Fibroblast of skin of left quadriceps (primary cell): ENCODE measurements around the gene UMOD.

Experiments used
- DNase-seq, 2 experiments: peaks; one replicate each; pipeline ENCODE4 v3.0.0-alpha.2; 2013; ENCODE audit warnings: low read depth in 2 of 2

The UMOD gene

DNA sequence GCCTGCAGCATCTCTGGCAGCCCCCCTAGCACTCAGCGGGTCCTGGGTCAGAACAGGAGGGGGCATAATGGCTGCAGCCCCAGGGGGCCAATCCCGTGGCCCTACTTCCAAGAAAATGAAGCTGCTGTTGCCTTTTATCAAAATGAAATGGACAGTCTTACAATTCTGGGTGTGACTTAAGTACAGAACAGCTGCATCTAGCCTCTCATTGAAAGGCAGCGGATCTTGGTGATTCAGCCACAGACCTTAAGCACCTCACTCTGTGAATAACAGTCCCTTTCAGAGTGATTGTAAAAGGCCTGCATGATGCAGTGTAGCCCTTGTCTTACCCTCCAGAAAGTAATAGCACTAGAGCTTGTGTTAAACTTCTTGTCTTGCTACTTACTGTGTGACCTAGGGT lies 11.5 kb upstream of the UMOD start:
- DNase-seq, result no peak

DNA sequence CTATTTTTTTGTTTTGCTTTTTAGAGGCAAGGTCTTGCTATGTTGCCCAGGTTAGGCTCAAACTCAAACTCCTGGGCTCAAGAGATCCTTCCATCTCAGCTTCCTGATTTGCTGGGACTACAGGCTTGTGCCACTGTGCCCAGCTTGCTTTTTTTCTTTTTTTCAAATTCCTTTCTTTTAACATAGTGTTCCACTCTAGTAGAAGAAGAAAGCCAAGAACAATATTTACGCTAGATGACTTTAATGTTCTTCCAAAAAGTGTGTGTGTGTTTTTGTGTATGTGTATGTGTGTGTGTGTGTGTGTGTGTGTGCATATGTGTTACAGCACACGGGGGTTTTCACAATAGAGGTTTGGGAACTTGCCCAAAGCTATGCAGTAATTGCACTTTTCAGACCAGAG lies 10.7 kb upstream of the UMOD start:
- DNase-seq, result no peak

DNA sequence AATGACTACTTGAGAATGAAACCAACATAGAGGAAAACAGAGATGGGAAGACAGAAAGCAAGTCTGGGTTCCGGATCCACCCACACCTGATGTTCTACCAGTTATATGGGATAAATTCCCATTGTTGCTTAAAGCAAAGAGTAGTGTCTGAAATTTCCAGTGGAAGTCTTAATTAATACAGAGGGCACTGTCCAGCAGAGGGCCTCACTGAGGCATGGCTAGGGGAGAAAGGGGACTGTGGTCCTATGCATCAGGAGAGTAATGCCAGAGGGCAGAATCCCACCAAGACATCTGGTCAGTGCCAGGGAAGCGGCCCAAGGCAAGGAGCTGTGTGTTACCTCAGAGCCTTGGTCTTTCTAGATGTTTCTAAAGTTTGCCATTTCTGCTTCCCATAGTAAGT lies 7.5 kb upstream of the UMOD start:
- no peak for DNase-seq

DNA sequence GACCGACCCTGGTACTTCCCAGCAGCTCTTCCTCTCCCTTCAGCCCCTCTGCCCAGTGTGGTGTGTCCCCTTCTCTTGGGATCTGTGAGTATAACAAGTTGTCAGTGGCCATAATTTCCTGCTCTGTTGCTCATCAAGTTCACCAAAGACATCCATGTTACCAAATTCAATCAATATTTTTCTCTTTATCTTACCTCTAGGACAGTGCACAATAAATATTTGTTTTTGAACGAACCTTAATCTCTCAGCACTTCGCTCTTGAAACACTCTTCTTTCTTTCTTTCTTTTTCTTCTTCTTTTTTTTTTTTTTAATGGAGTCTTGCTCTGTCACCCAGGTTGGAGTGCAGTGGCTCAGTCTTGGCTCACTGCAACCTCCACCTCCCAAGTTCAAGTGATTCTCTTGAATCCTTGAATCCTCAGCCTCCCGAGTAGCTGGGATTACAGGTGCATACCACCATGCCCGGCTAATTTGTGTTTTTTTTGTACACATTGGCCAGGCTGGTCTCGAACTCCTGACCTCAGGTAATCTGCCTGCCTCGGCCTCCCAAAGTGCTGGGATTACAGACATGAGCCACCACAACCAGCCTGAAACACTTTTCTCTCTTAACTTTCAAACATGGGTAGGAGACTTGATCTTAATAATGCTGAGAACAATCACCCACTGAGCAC lies 2.7 kb upstream of the UMOD start:
- no peak for DNase-seq

DNA sequence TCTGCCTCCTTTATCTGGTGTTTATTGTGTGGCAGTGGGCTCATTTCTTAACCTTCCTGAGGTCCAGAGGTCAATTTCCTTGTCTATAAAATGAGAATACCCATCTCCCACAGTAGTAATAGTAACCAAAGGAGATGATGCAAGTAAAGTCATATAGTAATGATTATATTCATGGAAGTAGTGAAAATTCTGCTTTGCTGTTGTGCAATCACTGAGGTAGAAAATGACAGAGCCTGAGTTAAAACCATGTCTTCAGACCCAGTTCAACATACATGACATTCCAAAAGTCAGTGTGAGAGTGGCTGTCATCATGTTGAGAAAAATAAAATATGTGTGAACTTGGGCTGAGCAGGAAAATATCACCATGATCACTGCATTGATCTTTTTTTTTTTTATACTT lies 864 bp upstream of the UMOD start:
- DNase-seq, result no peak

DNA sequence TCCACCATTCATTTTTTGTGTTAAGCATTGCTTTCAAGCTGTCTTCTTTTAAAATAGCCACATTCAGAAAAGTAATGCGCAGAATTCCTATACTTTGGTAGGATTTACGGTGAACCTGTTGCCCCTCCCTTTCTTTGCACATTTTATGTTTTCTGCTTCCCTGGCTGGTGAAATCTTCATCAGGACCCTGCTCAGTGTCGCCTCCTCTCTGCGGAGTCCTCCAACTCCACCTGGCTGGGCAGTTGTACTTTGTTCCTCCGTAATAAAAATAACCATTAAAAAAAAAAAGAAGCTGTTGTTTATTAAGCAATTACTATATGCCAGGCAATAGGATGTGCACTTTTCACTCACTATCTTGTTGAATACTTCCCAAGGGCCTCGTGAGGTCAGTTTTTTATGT lies 2.9 kb downstream of the UMOD start:
- DNase-seq, result no peak

DNA sequence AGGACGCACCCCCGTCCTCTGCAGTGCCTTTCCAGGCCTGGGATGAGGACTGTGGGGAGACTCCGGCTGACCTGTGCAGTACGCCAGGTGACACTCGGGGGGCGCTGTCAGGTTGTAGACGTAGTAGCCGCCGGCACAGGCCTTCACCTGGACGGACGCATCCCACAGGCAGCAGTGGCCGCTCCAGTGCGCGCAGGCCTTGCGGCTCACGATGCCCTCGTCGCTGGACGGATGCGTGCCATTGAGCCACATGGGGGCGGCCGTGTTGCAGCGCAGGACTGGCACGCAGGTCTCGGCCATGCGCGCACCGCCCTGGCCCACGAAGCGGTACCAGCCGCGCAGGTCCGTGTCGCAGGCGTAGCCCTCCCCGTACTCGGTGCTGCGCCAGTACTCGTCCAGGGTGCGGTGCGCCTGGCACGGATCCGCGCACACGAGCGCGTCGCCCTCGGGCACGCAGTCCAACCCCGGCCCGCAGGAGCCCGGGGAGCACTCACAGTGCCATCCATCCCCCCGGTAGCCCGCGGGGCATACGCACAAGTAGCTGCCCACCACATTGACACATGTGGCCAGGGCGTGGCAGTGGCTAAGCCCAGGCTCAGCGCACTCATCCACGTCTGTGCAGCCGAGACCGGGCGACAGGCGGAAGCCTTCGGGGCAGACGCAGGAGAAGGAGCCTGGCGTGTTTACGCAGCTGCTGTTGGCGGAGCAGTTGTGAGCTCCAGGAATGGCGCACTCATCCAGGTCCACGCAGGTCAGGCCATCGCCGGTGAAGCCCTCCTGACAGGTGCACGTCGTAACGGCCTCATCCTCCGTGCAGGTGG lies 3.9 kb downstream of the UMOD start:
- no peak for DNase-seq

DNA sequence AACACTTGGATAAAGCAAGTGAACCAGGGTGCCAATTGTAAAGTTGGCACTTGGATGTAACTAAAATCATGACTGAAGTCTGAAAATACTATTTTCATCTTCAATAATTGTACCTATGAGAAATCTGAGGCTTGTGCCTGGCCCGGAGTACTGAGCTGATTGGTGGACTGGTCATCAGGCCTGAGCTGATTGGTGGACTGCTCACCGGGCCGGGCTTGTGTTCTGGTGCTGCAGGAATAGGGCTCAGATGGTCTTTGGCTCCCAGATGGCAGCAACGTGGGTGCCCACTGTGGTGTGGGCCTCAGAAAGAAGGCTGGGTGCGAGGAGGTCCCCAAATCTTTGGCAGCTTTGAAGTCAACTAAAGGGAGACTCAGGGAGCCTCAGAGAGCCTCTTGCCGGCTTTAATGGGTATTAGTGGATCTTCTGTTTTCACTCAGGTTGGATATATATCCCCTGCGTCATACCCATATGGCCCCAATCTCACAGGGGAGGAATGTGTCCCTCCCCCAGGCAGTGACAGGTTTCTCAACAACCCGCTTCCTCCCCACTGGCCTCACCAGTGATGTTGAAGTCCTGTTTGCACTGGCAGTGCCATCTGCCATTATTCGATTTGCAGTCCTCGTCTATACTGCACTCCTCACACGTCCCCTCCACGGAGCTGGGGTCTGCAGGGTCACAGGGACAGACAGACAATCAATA lies 4.7 kb downstream of the UMOD start:
- DNase-seq, result no peak

DNA sequence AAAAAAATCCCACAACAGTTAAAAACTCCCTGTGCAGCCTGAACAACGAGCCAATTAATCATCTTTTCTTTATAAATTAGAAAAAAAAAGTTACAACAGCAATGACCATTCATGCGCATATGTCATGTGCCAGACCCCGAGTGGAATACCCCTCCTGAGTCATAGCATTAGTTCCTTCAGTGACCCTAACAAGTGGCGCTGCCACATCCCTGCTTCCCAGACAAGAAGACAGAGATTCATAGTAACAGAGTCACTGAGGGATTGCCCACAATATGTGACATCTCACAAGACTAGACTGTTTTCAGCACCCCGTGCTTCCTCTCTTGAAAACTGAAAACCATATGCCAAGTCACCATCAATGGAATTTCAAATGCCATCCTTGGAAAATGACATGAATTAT lies 7.9 kb downstream of the UMOD start:
- DNase-seq, result no peak

DNA sequence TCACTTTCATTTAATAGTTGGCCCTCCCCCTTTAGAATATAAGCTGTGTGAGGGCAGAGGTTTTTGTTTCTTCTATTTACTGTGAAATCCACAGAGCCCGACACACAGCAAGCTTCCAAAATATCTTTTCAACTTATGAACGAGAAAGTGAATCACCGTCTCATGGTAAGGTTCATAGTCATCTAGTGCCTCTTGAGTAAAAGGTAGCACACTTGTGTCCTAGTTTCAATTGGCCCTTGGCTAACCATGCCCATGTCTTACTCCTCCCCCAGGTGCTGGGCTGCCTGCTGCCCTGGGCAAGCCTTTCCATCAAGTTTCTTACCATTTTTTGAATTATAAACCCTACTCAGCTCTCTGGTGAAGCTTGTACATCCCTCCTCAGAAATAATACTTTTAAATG lies 12.8 kb downstream of the UMOD start:
- no peak for DNase-seq

DNA sequence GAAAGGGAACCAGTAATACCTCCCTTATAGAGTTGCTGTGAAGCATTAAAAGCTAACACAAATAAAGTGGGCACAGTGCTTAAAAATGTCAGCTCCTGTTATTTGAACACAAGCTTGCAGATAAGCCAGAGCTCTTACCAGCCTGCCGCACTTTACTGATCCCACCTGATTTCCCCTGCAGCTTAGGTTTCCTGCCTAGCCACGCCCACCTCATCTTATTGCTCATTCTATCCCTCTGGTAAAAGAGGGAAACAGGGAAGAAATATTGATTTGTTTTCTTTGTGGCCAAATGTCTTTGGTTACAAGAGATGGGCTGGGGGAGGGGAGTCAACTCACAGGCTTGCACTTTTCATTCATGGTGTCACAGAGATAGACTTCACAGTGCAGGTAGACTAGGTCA lies 15.6 kb downstream of the UMOD start:
- DNase-seq, result no peak

DNA sequence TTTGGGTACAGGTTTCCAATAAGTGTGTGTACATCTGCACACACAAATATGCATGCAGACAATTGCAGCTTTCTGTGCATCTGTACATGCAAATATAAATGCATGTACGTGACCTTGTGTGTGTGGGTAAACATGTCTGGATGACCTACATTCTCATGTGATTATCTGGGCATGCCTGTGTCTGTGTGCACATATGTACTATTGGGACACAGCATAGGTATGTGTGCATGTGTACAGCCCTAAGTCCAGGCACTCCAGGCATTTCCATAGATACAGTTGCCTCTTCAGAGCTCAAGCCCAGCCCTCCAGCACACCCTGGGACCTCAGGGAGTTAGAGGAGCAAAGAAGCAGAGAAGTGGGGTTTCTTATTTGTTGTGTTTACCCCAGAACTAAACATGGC lies 18.1 kb downstream of the UMOD start:
- no peak for DNase-seq

DNA sequence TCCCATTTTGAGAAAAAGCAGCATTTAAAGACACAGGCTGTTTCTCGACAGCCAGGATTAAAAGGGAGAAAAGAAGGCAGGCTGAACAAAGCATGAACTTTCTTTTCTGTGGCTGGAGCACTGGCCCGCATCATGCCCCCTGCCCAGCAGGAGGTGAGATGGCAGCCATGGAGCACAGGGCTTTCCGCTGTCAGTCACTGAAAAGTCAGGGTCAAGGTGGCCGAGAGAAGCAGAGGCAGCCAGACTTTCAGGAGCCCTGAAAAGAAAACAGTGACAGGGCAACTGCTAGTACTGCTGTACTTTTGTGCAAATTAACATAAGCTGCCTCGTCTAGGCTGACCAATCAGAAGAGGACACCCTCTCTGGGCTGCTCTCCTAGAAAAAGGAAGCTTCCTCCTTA lies 19.4 kb downstream of the UMOD start:
- no peak for DNase-seq

DNA sequence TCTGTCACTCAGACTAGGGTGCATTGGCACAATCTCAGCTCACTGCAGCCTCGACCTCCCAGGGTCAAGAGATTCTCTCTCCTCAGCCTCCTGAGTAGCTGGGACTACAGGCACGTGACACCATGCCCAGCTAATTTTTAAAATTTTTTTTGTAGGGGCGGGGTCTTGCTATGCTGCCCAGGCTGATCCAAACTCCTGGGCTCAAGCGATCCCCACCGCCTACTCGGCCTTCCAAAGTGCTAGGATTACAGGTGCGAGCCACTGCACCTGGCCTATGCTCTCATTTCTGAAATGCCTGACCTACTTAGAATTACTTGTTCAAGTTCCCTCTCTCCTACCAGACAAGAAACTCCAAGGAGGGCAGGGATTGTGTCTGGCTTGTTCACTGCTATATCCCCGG lies 20.1 kb downstream of the UMOD start:
- no peak for DNase-seq

DNA sequence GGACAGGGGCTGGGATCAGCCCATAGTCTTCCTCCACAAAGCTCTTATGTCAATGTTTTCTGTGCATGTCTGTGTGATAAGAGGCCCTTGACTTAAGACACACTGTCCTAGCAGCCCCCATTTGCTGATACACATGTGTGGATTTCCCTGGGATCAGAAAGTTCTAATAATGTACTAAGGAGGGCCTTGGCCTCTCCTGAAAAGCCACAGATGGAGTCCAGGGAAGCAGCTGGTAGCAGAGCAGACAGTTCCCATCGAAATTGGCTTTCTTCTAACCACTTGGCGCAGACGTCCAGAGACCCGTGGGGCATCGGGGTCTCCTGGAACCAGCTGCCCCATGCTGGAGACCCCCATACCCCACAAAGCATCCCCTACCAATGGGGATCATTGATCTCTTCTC lies 20.9 kb downstream of the UMOD start:
- DNase-seq, result no peak

DNA sequence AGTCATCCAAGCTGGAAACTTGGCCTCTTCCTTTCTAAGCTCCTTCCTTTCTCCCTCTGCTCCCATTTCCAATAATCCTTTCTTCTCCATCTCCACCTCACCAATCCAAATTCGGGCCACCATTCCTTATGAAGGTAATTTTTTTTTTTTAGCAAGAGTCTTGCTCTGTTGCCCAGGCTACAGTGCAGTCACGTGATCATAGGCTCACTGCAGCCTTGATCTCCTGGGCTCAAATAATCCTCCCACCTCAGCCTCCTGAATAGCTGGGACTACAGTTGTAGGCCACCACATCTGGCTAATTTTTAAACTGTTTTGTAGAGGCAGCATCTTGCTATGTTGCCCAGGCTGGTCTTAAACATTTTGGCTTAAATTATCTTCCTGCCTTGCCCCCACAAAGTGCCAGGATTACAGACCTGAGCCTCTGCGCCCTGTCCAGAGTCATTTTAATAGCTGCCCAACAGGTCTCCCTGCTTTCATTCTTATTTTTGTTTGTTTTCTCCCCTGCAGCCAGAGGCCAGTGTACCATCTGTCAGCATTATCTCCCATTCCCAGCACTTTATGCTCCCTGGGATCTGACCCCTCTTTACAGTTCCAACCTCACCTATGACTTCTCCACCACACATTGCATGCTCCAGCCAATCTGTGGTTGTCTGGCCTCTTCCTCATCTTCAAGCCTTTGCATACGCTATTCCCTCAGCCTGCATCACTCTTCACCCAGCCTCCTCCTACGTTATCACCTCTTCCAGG lies 22.9 kb downstream of the UMOD start:
- no peak for DNase-seq

DNA sequence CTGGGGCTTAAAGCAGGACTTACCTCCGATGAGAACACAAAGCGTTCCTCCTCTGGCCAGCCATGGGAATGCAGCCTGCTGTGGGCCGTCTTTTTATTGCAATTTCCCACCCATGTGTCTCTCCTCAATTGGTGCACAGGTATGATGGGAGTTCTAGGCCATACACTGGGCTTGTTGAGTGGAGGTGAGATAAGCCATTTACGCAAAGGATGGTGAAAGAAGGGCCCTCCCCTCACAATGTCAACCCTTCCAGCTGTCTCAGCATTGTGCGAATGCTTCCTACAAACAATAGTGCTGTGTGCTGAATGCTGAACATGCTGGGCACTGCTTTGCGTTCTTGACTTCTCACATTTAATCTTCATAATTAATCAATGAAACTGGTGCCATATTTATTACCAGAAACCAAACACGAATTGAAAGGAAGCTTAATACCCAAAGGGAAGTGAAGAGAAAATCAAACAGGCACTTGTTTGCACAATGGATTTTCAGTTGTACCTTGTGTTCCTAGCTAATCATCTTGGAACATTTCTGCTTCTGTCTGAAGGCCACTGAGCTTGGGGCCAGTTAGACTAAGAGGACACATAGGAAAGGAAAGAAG lies 25.0 kb downstream of the UMOD start, which contains the start of gene GP2:
Gene GP2 (minus strand): TSS at position 70 of the 598 bp plus-strand sequence. CDS start 1,082 bp downstream, outside the sequence.
- no peak for DNase-seq

DNA sequence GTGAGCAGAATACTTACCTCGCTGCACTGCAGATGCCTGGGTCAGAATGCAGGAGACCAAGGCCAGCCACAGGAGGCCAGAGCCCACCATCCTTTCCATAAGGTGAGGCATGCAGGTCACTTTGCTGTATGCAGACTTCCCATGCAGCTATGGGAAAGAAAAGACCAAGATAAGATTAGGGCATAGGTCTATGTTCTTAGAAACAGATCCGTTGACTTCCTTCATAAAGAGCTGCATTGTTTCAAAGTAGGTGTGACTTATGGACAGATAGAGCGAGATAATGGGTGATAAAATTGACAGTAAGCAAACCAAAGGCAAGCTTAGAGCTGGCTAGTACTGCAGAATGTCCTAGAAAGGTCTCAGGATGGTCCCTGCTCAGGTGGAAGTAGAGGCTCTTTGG lies 26.2 kb downstream of the UMOD start:
- no peak for DNase-seq

DNA sequence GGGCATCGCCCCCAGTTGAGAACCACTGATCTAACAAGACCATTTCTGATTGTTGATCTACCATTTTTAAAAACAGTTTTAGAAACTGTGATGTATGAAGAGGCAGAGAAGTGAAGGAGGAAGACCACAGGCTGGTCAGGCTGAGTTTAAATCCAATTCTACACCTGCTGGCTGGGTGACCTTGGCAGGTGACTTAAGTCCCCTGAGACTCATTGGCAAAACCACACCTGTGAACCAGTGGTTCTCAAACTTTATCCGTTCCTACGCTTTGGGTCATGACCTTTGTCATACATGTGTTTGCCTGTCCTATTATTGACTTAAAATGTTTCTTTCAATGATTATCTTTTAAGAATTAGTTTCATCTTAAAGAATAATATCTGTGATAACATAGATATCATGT lies 27.5 kb downstream of the UMOD start:
- no peak for DNase-seq

DNA sequence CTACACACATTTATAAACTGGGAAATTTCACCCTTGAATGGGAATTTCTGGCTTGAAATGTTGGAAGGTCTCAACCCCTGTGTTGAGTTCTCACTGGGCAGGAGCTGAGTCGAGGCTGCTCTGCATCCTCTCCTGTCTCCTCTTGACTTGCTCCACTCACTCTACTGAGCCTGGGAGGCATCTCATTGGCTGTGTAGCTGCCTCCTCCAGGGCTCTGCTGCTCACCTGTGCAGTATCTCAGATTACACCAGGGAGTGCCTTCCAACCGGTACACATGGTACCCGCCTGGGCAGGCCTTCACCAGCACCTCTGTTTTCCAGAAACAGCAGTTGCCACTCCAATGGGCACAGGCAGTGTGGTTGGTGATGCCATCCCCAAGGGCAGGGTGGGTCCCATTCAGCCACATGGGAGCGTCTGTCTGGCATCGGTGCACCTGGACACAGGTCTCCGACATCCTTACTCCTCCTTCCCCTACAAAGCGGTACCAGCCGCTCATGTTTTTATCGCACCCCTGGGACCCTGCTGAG lies 28.9 kb downstream of the UMOD start:
- no peak for DNase-seq

DNA sequence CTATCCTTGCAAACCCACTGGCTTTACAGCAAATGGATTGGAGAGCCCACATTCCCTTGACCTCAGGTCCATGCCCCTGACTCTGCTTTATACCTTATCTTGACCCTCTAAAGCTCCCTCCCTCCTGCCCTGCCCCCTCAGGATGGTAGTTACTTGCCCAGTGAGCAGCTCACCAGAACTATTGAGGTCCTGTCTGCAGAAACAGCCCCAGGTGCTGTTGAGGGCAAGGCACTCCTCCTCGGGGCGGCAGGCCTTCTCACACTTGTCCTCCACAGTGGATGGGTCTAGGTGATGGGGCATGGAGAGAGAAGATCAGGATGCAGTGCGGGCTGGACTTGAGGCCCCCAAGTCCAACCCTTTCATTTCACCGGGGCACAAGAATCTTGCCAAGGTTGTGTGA lies 29.8 kb downstream of the UMOD start:
- DNase-seq, result no peak

DNA sequence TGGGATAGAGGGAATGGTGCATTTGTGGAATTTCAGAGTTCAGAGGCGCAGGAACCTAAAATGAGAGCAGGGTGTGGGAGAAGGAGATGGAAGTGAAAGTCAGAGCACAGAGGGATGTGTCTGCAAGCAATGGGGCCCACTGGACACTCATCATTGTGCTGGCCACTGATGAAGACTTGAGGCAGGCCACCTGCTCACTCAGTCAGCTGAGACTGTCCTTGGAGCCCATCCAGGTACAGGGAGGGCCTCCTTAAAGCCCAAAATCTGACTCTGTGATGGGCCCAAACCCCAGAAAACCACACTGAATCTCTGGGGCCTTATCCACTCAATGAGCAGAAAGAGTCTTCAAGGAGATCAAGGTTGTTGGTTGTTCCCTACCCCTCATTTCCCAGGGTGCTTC lies 30.8 kb downstream of the UMOD start:
- DNase-seq, result no peak
